GM13977 (cell line): Measurements from ENCODE around the gene ARPP21.

Source experiments
- DNase-seq: peaks from one replicate; pipeline ENCODE4 v3.0.0; 2012; ENCODE audit warnings: low spot score
- CTCF ChIP-seq: IDR thresholded peaks from 2 replicates; pipeline ENCODE4 v1.5.1; 2012; ENCODE audit warnings: mild to moderate bottlenecking, control low read depth; ENCODE audit not compliant: insufficient read depth; ENCODE audit errors: extremely low read depth, missing control alignments
- in situ Hi-C: fragments of 300-500 bp; cut with MboI; formaldehyde crosslinking; loops from one replicate; pipeline ENCODE4 v1.12.0; 2022; ENCODE audit warnings: low sequenced_read_pairs, low pct_unique_long_range_greater_than_20kb, mixed read lengths, inconsistent platforms; ENCODE audit not compliant: unreplicated experiment

The ARPP21 gene

GRCh38 chr3:35722902-35723301 is 83.6 kb downstream of the ARPP21 start:
- TF ChIP-seq CTCF: no peak
- in situ Hi-C loops: no loop called here
- DNase-seq: no peak

GRCh38 chr3:35723480-35724097 is 84.3 kb downstream of the ARPP21 start:
- DNase-seq: no peak
- in situ Hi-C loops: no loop called here
- TF ChIP-seq CTCF: no peak

- no peak for TF ChIP-seq CTCF
- in situ Hi-C loops: no loop called here
These were observed 84.8 kb downstream of the ARPP21 start for GRCh38 chr3:35724106-35724505.

GRCh38 chr3:35727179-35727578 is 87.9 kb downstream of the ARPP21 start:
- no peak for DNase-seq
- in situ Hi-C loops: no loop called here
- TF ChIP-seq CTCF: no peak

More at GRCh38 chr3:35724106-35724505, 84.8 kb downstream of the ARPP21 start:
- DNase-seq: no peak

- no peak for TF ChIP-seq CTCF
- in situ Hi-C loops: no loop called here
- no peak for DNase-seq
These were observed 94.0 kb downstream of the ARPP21 start for GRCh38 chr3:35733341-35733740.

- in situ Hi-C loops: no loop called here
- no peak for DNase-seq
These were observed 94.5 kb downstream of the ARPP21 start for GRCh38 chr3:35733864-35734263.

More at GRCh38 chr3:35733864-35734263, 94.5 kb downstream of the ARPP21 start:
- no peak for TF ChIP-seq CTCF
